T-helper 1 cell treated with Interleukin-12 subunit alpha and Interleukin-12 subunit beta and Interleukin-4 antibody, amounts not matched to agents 30 ng/mL and 1 ng/mL, for 36 hours (primary cell): ENCODE measurements around the gene BUB1. TPM values are rescaled to one million over a fixed set of nuclear protein-coding genes. Genes with fewer than 3 reads are reported as not detected.
"Not testable (repeated sequence)": the region's sequence is repeated elsewhere in the genome, so short reads cannot be mapped to it uniquely, and the experiment has no call there.

Experiments used
- intact Hi-C: fragments of 100-400 bp; cut with micrococcal nuclease; formaldehyde crosslinking; loops from one replicate; pipeline ENCODE4 v1.15.1; 2024
- total RNA-seq: library from RNA; stranded (reverse); gene quantifications from 2 replicates; pipeline ENCODE4 v1.2.3, GENCODE V29; 2022

The BUB1 gene
- total RNA-seq, 1 donor from 2014 or later = 87.5 TPM

GRCh38 chr2:110691612-110692258, 13.9 kb upstream of the BUB1 start:
- intact Hi-C loops = no loop called here

- intact Hi-C loops = no loop called here
These were observed 12.5 kb upstream of the BUB1 start for GRCh38 chr2:110690083-110690965.

GRCh38 chr2:110688594-110689091, 10.8 kb upstream of the BUB1 start:
- intact Hi-C loops = no loop called here

GRCh38 chr2:110687775-110688484, 10.1 kb upstream of the BUB1 start:
- intact Hi-C loops = not testable (repeated sequence)

- intact Hi-C loops = no loop called here
These were observed 5.0 kb upstream of the BUB1 start for GRCh38 chr2:110682872-110683271.

- intact Hi-C loops = no loop called here
These were observed 4.4 kb upstream of the BUB1 start for GRCh38 chr2:110682267-110682666.

- intact Hi-C loops = no loop called here
These were observed 2.8 kb upstream of the BUB1 start for GRCh38 chr2:110680709-110681108.

GRCh38 chr2:110679865-110680264, 2.0 kb upstream of the BUB1 start:
- intact Hi-C loops = loop anchor here (5.0 kb wide), 4 partner anchors 172 to 1862 kb away; partner anchors contain the start of genes ANAPC1 and POLR1B

GRCh38 chr2:110679337-110679707, 1.5 kb upstream of the BUB1 start:
- intact Hi-C loops = loop anchor here (5.0 kb wide), 4 partner anchors 173 to 1863 kb away; partner anchors contain the start of genes ANAPC1 and POLR1B

GRCh38 chr2:110678457-110679336, 834 bp upstream of the BUB1 start:
- intact Hi-C loops = loop anchor here (1.0 to 5.0 kb wide), 5 partner anchors 70 to 1864 kb away; partner anchors contain the start of genes ANAPC1 and POLR1B

GRCh38 chr2:110677080-110677479, 783 bp downstream of the BUB1 start:
- intact Hi-C loops = loop anchor here (2.0 to 5.0 kb wide), 5 partner anchors 175 to 1865 kb away; partner anchors contain the start of genes ANAPC1, NPHP1 and POLR1B

GRCh38 chr2:110675679-110676078, 2.2 kb downstream of the BUB1 start:
- intact Hi-C loops = loop anchor here (2.0 to 5.0 kb wide), 7 partner anchors 17 to 1867 kb away; partner anchors contain the start of genes ANAPC1, NPHP1 and POLR1B

GRCh38 chr2:110674620-110675555, 3.0 kb downstream of the BUB1 start:
- intact Hi-C loops = loop anchor here (2.0 to 5.0 kb wide), 6 partner anchors 16 to 1867 kb away; partner anchors contain the start of genes ANAPC1 and POLR1B

- intact Hi-C loops = no loop called here
These were observed 4.7 kb downstream of the BUB1 start for GRCh38 chr2:110673201-110673600.

- intact Hi-C loops = no loop called here
These were observed 7.0 kb downstream of the BUB1 start for GRCh38 chr2:110670826-110671225.

- intact Hi-C loops = no loop called here
These were observed 8.8 kb downstream of the BUB1 start for GRCh38 chr2:110669079-110669478.

GRCh38 chr2:110667071-110667470, 10.8 kb downstream of the BUB1 start:
- intact Hi-C loops = no loop called here

- intact Hi-C loops = no loop called here
These were observed 13.7 kb downstream of the BUB1 start for GRCh38 chr2:110664135-110664534.

- intact Hi-C loops = no loop called here
These were observed 15.3 kb downstream of the BUB1 start for GRCh38 chr2:110662560-110662959.
